ENCODE measurements around the gene ASB11. TPM values are rescaled to one million over a fixed set of nuclear protein-coding genes. Genes with fewer than 3 reads are reported as not detected.

The ASB11 gene
- total RNA-seq, 1 donor: not detected

- TF ChIP-seq CTCF (IDR thresholded peaks at IDR 0.05; ENCODE audit: insufficient read depth, low read length): no peak
- no peak overlapping the region for H3K4me3 ChIP-seq (ENCODE audit: low read depth, low read length)
- DNase-seq (ENCODE audit: low read depth): no peak
Observed at GRCh38 chrX:15345976-15346375, 30.5 kb upstream of the ASB11 start.

- no peak for TF ChIP-seq CTCF (IDR thresholded peaks at IDR 0.05; ENCODE audit: insufficient read depth, low read length)
- DNase-seq (ENCODE audit: low read depth): no peak
- no peak overlapping the region for H3K4me3 ChIP-seq (ENCODE audit: low read depth, low read length)
Observed at GRCh38 chrX:15344106-15344505, 28.7 kb upstream of the ASB11 start.

- TF ChIP-seq CTCF (IDR thresholded peaks at IDR 0.05; ENCODE audit: insufficient read depth, low read length): no peak
- DNase-seq (ENCODE audit: low read depth): peak; percentile 85
- no peak overlapping the region for H3K4me3 ChIP-seq (ENCODE audit: low read depth, low read length)
Observed at GRCh38 chrX:15343075-15343476, 27.6 kb upstream of the ASB11 start.

- TF ChIP-seq CTCF (IDR thresholded peaks at IDR 0.05; ENCODE audit: insufficient read depth, low read length): no peak
- no peak for DNase-seq (ENCODE audit: low read depth)
- H3K4me3 ChIP-seq (ENCODE audit: low read depth, low read length): no peak overlapping the region
Observed at GRCh38 chrX:15340867-15341266, 25.4 kb upstream of the ASB11 start.

- peak overlapping the region; percentile 53 for H3K4me3 ChIP-seq (ENCODE audit: low read depth, low read length)
- DNase-seq (ENCODE audit: low read depth): peak; percentile 70
- no peak for TF ChIP-seq CTCF (IDR thresholded peaks at IDR 0.05; ENCODE audit: insufficient read depth, low read length)
Observed at GRCh38 chrX:15336023-15336413, 20.6 kb upstream of the ASB11 start.

- peak within 1 kb of the TSS; percentile 75 for H3K4me3 ChIP-seq (ENCODE audit: low read depth, low read length)
- peak; percentile 95 for DNase-seq (ENCODE audit: low read depth)
- TF ChIP-seq CTCF (IDR thresholded peaks at IDR 0.05; ENCODE audit: insufficient read depth, low read length): no peak
Observed at GRCh38 chrX:15335135-15336022, 19.9 kb upstream of the ASB11 start, which contains the start of gene PIGA. Gene PIGA (minus strand): TSS chrX:15335523. CDS start chrX:15331930, 3,593 bp downstream.
